BJ (cell line): Measurements from ENCODE around the gene TMEM52B. TPM values are rescaled to one million over a fixed set of nuclear protein-coding genes. Genes with fewer than 3 reads are reported as not detected.

Source experiments
- CTCF ChIA-PET: fragments of 350-600 bp; formaldehyde crosslinking; extraction: SDS; loops from one replicate; lab custom pipeline; 2021; ENCODE audit warnings: antibody characterized with exemption, inconsistent platforms; lab: Yijun Ruan, JAX
- POLR2A ChIA-PET: fragments of 300-600 bp; sonication (Branson Sonifier 250); formaldehyde crosslinking; extraction: SDS; loops from one replicate; lab custom pipeline; 2021; ENCODE audit warnings: antibody characterized with exemption; lab: Charles Lee
- DNase-seq: peaks from one replicate; pipeline ENCODE4 v3.0.0-alpha.2; 2011; ENCODE audit warnings: low read depth
- H3K27me3 ChIP-seq: 2 replicates; pipeline ENCODE4 v1.6.0; 2011; ENCODE audit warnings: low read length; ENCODE audit not compliant: control insufficient read depth, insufficient read depth
- H3K36me3 ChIP-seq: 2 replicates; pipeline ENCODE4 v1.5.1; 2011; ENCODE audit warnings: low read length; ENCODE audit not compliant: control insufficient read depth, insufficient read depth
- H3K4me3 ChIP-seq: 2 replicates; pipeline ENCODE4 v1.5.1; 2011; ENCODE audit warnings: low read depth, mild to moderate bottlenecking, control low read depth, low read length
- polyA plus RNA-seq: library from polyadenylated mRNA; depleted of rRNA; stranded (reverse); fragments of >200 nt; gene quantifications from 2 replicates; pipeline ENCODE4 v1.2.3, GENCODE V29; 2011; rRNA removed
- TF ChIP-seq, protein P1 (sequence below): IDR thresholded peaks from 2 replicates; pipeline ENCODE4 v1.5.1; 2011; ENCODE audit warnings: low read depth, mild to moderate bottlenecking, control low read depth, inconsistent platforms, low read length, moderate library complexity; ENCODE audit not compliant: insufficient read depth

TMEM52B gene
- polyA plus RNA-seq, 1 experiment = 0.85 TPM

DNA sequence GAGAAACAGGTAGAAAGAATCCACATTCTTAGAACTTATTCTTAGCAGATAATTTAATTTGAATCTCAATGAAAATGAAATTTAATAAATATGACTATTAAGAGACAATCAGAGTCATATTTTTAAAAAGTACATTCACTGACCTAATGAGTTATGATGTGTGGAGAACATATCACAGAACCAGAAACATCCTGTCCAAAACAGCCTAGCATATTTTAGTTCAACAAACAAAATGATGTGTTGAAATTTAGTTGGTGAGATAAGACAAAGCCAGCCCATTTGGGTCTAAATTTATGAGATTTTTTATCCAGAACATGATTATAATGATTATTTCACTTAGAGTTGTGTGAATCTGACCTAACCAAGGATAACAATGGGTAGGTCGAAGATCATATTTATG lies 59.7 kb downstream of the TMEM52B start:
- TF ChIP-seq, protein P1, sequence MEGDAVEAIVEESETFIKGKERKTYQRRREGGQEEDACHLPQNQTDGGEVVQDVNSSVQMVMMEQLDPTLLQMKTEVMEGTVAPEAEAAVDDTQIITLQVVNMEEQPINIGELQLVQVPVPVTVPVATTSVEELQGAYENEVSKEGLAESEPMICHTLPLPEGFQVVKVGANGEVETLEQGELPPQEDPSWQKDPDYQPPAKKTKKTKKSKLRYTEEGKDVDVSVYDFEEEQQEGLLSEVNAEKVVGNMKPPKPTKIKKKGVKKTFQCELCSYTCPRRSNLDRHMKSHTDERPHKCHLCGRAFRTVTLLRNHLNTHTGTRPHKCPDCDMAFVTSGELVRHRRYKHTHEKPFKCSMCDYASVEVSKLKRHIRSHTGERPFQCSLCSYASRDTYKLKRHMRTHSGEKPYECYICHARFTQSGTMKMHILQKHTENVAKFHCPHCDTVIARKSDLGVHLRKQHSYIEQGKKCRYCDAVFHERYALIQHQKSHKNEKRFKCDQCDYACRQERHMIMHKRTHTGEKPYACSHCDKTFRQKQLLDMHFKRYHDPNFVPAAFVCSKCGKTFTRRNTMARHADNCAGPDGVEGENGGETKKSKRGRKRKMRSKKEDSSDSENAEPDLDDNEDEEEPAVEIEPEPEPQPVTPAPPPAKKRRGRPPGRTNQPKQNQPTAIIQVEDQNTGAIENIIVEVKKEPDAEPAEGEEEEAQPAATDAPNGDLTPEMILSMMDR = no peak
- no peak for DNase-seq
- POLR2A ChIA-PET = no interaction called here
- Histone ChIP-seq H3K36me3 (no peaks in the 10 kb centered on the region), H3K27me3 (no peaks in the 10 kb centered on the region), H3K4me3 (no peak overlapping the region)
- CTCF ChIA-PET = interaction anchor here (0.7 kb wide), 1 partner anchor 514 kb away, joined by 3 read pairs; no protein-coding TSS in a partner anchor

DNA sequence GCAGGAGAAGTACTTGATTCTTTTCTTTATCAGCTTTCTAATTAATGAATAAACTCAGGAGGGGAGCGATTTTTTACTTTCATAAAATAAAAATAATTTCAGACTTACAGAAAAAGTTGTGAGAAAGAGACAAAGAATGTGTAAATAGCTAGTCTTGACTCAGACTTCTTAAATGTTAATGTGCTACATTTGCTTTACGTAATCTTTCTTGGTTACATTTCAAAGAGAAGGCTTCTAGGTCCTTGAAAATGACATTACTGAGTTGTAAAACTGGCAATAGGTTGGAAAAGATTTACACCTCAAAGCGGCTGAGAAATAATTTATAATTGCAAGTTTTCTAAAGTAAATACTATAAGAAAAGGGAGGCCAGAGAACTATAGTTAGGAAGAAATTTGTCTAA lies 62.5 kb downstream of the TMEM52B start:
- ChIA-PET CTCF (interaction anchor here (1.3 kb wide), 1 partner anchor 509 kb away, joined by 3 read pairs; no protein-coding TSS in a partner anchor), POLR2A (no interaction called here)
- TF ChIP-seq, protein P1 = no peak
- DNase-seq = no peak
- H3K36me3 ChIP-seq = peaks cover 1% of the 10 kb centered on the region; the same call in 1 of the 2 replicates
- no peak overlapping the region for H3K4me3 ChIP-seq
- no peaks in the 10 kb centered on the region for H3K27me3 ChIP-seq

Other genes with a start within 250 kb of the TMEM52B start
- gene CLEC2A, start 246.7 kb upstream of the TMEM52B start, polyA plus RNA-seq = not detected in 2 replicates
- gene CLEC12A, start 207.6 kb upstream of the TMEM52B start, polyA plus RNA-seq = not detected in 2 replicates
- not detected in 2 replicates for gene CLEC1B, start 179.9 kb upstream of the TMEM52B start, polyA plus RNA-seq
- 0.22 TPM in 1 of 2 replicates, not detected in the other for gene CLEC12B, start 168.4 kb upstream of the TMEM52B start, polyA plus RNA-seq
- gene CLEC9A, start 148.3 kb upstream of the TMEM52B start, polyA plus RNA-seq = not detected in 2 replicates
- gene CLEC1A, start 80.0 kb upstream of the TMEM52B start, polyA plus RNA-seq = 0.80 TPM in 2 replicates
- gene CLEC7A, start 48.8 kb upstream of the TMEM52B start, polyA plus RNA-seq = not detected in 2 replicates
- gene OLR1, start 6.9 kb upstream of the TMEM52B start, polyA plus RNA-seq = 6.9 and 9.1 TPM in 2 replicates
- 192 and 275 TPM in 2 replicates for gene GABARAPL1, start 33.8 kb downstream of the TMEM52B start, polyA plus RNA-seq
- gene KLRD1, start 128.8 kb downstream of the TMEM52B start, polyA plus RNA-seq = 0.13 and 0.74 TPM in 2 replicates
- gene KLRK1, start 211.0 kb downstream of the TMEM52B start, polyA plus RNA-seq = not detected in 2 replicates
- gene KLRC4, start 230.7 kb downstream of the TMEM52B start, polyA plus RNA-seq = not detected in 2 replicates
- not detected in 2 replicates for gene KLRC3, start 241.6 kb downstream of the TMEM52B start, polyA plus RNA-seq